Tongue (tissue), 2 donors: ENCODE measurements around the gene CSH2. TPM values are rescaled to one million over a fixed set of nuclear protein-coding genes. Genes with fewer than 3 reads are reported as not detected.
A peak's percentile ranks its signal among the peaks of the same experiment; 100 is the strongest.
"Not testable (repeated sequence)": the region's sequence is repeated elsewhere in the genome, so short reads cannot be mapped to it uniquely, and the experiment has no call there.

Source experiments
- DNase-seq: peaks from one replicate; pipeline ENCODE4 v3.0.0-alpha.2; 2015
- total RNA-seq: library from RNA; depleted of rRNA; stranded (reverse); fragments of >200 nt; gene quantifications from one replicate; pipeline ENCODE4 v1.2.3, GENCODE V29; 2014

The CSH2 gene
- total RNA-seq: not detected

DNA sequence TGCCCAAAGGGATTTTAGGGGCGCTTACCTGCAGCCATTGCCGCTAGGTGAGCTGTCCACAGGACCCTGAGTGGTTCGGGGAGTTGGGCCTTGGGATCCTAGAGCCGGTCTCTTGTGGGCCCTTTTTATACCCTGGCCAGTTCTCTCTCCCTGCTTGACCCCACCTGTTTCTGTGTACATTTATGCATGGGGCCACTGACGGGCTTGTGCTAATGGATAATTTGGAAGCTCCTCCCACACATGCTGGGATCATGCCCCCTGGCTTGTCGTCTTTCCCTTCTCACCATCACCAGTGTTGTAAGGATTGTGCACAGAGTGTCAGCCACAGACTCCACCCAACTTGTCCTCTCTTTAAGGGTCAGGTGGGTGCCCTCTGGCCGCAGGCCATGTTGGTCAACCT, at the start of gene CSH2:
Gene CSH2 (minus strand): TSS at position 101 of the 400 bp plus-strand sequence. CDS start 63 bp downstream, at position 38.
- not testable (repeated sequence) for DNase-seq

- not testable (repeated sequence) for DNase-seq
Measured at GRCh38 chr17:63922402-63922801, 48.9 kb upstream of the CSH2 start.

DNA sequence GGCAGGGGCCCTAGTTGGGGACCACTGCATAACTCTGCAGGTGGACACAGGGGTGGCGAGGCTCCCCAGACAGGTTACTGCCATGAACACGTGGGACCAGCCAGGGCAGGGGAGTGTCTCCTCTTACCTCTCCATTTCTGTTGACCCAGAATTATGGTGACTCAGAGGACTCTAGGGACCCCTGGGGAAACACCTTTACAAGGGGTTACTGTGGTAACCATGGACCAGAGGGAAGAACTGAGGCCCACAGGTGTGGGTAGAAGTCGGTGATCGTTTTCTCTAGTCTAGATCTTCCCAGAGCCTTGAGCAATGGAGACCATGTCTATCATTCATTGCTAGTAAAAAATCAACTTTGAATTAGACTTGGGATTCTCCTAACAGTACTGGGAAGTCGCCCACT, 47.3 kb upstream of the CSH2 start:
- DNase-seq: not testable (repeated sequence)

DNA sequence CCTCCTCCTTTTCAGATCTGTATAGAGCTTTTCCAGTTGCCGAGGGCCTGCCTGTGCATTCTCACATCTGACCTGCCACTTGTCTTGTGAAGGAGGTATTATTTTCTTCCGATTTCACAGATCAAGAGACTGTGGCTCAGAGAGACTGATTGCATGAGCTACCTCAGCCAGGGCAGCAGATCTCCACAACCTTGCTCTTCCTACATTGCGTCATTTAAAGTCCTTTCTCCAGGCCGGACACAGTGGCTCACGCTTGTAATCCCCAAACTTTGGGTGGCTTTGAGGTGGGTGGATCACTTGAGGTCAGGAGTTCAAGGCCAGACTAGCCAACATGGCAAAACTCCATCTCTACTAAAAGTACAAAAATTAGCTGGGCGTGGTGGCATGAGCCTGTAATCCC, 46.6 kb upstream of the CSH2 start:
- DNase-seq: not testable (repeated sequence)

DNA sequence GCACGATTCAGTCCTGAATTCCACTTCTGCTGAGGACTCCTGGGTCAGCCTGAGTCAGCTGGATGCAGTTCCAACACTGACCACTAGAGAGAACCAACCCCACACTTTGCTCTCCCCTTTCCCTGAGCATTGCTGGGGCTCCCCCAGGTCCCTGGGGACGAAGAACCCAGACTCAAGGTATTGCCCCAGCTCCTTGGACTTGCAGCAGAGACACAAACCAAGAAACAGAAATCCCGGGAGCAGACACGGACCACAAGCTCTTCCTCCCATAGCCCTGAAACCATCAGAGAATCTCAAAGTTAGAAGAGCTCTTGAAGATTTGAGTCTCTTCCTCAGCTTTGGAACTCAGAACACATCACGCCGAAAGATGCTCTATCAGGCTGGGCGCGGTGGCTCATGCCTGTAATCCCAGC, 45.8 kb upstream of the CSH2 start:
- peak; percentile 74 for DNase-seq

- DNase-seq: not testable (repeated sequence)
Measured at GRCh38 chr17:63918789-63919305, 45.4 kb upstream of the CSH2 start, which contains the start of gene GH1. TSS of gene GH1 (minus strand) at chr17:63918839. CDS start at chr17:63918776, 63 bp downstream.

GRCh38 chr17:63918305-63918704, 44.8 kb upstream of the CSH2 start:
- DNase-seq: no peak

- DNase-seq: no peak
Measured at GRCh38 chr17:63917646-63918045, 44.2 kb upstream of the CSH2 start.

- not testable (repeated sequence) for DNase-seq
Measured at GRCh38 chr17:63917206-63917605, 43.7 kb upstream of the CSH2 start.

DNA sequence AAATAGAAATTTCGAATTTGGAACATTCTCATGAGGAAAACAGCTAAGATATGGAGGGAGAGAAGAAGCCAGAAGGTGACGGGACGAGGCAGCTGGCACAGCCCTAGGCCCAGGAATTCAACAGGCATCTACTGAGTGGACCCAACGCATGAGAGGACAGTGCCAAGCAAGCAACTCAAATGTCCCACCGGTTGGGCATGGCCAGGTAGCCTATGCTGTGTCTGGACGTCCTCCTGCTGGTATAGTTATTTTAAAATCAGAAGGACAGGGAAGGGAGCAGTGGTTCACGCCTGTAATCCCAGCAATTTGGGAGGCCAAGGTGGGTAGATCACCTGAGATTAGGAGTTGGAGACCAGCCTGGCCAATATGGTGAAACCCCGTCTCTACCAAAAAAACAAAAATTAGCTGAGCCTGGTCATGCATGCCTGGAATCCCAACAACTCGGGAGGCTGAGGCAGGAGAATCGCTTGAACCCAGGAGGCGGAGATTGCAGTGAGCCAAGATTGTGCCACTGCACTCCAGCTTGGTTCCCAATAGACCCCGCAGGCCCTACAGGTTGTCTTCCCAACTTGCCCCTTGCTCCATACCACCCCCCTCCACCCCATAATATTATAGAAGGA, 43.2 kb upstream of the CSH2 start:
- DNase-seq: no peak

DNA sequence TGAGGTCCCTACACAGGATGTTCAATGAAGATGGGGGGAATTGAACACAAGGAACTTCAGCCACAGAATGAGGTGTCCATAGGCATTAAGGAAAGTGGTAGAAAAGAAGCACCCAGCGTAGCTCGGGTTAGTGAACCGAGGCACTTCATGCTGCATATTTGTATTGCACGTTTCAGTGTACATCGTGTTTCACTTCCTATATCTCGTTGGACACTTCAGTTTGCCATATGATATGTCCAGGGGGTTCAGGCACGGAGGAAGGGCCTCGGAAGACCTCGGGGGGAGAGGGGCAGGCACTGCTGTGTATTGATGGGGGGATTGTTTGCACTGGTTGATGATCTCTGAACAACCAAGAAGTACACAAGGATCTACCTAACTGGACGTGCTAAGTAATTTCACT, 42.3 kb upstream of the CSH2 start:
- DNase-seq: not testable (repeated sequence)

- DNase-seq: no peak
Measured at GRCh38 chr17:63914471-63914870, 41.0 kb upstream of the CSH2 start.

- peak; percentile 58 for DNase-seq
Measured at GRCh38 chr17:63911657-63912100, 38.2 kb upstream of the CSH2 start.

GRCh38 chr17:63911041-63911635, 37.7 kb upstream of the CSH2 start, which contains the start of gene CSHL1:
TSS of gene CSHL1 (minus strand) at chr17:63911258. CDS start at chr17:63911196, 62 bp downstream.
- no peak for DNase-seq

DNA sequence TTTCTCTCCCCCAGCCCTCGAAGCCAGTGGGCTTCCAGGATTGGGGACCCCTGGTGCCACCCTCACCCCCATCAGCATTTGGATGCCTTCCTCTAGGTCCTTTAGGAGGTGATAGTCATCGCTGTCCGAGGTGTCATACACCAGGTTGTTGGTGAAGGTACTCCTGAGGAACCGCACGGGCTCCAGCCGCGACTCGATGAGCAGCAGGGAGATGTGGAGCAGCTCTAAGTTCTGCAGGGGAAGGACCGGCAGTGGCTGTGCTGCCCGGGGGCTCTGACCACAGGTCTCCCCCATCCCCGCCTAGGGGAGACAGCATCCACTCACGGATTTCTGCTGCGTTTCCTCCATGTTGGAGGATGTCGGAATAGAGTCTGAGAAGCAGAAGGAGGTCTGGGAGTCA, 36.6 kb upstream of the CSH2 start:
- no peak for DNase-seq

DNA sequence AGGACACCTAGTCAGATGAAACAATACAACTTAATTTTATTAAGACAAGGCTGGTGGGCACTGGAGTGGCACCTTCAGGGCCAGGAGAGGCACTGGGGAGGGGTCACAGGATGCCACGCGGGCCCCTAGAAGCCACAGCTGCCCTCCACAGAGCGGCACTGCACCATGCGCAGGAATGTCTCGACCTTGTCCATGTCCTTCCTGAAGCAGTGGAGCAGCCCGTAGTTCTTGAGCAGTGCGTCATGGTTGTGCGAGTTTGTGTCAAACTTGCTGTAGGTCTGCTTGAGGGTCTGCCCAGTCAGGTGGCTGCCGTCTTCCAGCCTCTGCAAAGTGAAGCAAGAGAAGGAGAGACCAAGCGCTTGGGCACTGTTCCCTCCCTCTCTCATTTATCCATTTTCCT, 36.1 kb upstream of the CSH2 start:
- not testable (repeated sequence) for DNase-seq

DNA sequence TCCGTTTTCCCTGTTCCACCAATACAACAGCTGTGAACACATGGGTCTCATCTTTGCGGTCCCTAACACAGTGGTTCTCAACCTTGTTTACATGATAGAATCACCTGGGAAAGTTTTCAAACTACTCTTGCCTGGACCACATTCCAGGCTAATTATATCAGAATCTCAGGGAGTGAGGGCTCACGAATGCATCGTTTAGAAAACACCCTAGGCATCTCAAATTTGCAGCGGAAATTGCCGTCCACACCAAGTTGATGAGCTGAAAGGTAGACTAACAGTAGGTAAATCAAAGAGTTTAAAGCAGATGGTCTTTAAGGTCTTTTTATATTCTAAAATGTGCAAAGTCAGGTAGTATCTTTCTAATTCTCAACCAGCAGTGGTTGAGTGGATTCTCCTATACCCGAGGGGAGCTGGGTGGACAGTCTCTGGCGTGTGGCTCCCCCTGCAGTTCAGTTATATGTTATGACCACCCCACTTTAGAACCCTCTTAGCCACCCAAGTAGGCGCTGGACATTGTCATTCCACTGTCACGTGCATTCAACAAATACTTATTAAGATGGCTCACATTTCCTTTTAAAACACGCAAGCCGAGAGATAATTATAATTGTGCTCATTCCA, 33.8 kb upstream of the CSH2 start:
- not testable (repeated sequence) for DNase-seq

- not testable (repeated sequence) for DNase-seq
Measured at GRCh38 chr17:63904796-63905195, 31.3 kb upstream of the CSH2 start.

DNA sequence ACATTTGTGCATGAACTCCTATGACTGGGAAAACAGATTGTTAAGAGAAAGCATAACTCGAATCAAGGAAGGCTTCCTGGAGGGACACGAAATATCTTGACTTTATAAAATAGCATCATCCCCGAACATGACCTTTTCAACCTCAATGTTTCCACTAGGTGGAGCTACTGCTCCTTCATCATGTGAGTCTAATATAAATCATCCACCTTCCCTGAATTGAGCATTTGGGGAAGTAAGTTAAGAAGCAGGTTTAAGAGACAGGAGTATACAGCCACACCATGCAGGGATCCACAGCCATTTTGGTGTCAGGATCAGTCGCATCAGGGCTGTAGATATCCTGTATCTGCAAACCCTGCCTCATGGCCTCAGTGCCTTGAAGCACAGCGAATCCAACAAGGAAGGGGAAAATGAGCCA, 30.3 kb upstream of the CSH2 start:
- DNase-seq: not testable (repeated sequence)

- DNase-seq: peak; percentile 10
Measured at GRCh38 chr17:63901971-63902370, 28.5 kb upstream of the CSH2 start.

- DNase-seq: not testable (repeated sequence)
Measured at GRCh38 chr17:63898899-63899798, 25.7 kb upstream of the CSH2 start.
